Suprapubic skin (tissue), 4 donors: ENCODE data around the gene KAZN. TPM values are rescaled to one million over a fixed set of nuclear protein-coding genes. Genes with fewer than 3 reads are reported as not detected.

Source experiments
- DNase-seq, 2 donors: peaks; one replicate each; pipeline ENCODE4 v3.0.0-alpha.2; 2019; ENCODE audit warnings: low spot score in 2 of 2
- H3K27ac ChIP-seq: fragments of 200-600 bp; sonication (generic); one replicate; pipeline ENCODE4 v1.5.1; 2019
- H3K27me3 ChIP-seq: fragments of 200-600 bp; sonication (generic); one replicate; pipeline ENCODE4 v1.5.1; 2019
- H3K36me3 ChIP-seq: fragments of 200-600 bp; sonication (generic); one replicate; pipeline ENCODE4 v1.5.1; 2019
- H3K4me1 ChIP-seq: fragments of 200-600 bp; sonication (generic); one replicate; pipeline ENCODE4 v1.5.1; 2019
- H3K4me3 ChIP-seq: fragments of 200-600 bp; sonication (generic); one replicate; pipeline ENCODE4 v1.5.1; 2019; ENCODE audit warnings: mild to moderate bottlenecking
- H3K9me3 ChIP-seq: fragments of 200-600 bp; sonication (generic); one replicate; pipeline ENCODE4 v1.5.1; 2019
- EP300 ChIP-seq: sonication (generic); formaldehyde crosslinking; IDR thresholded peaks from one replicate; pipeline ENCODE4 v1.6.1; 2017; ENCODE audit warnings: antibody characterized with exemption
- POLR2A ChIP-seq, 2 donors: fragments of 450-650 bp; IDR thresholded peaks; one replicate each; pipeline ENCODE4 v1.6.1; 2017; ENCODE audit warnings: antibody characterized with exemption in 2 of 2, mild to moderate bottlenecking in 2 of 2, moderate library complexity in 2 of 2
- POLR2AphosphoS5 ChIP-seq, 3 donors: sonication (generic); formaldehyde crosslinking; IDR thresholded peaks; one replicate each; pipeline ENCODE4 v1.6.1; 2017; ENCODE audit warnings: antibody characterized with exemption in 3 of 3
- WGBS: methylation state at CpG from one replicate; pipeline ENCODE4 v1.1.5; 2018; 5-methylcytosine and 5-hydroxymethylcytosine counted together
- total RNA-seq, 4 donors: library from RNA; depleted of rRNA; stranded (reverse); fragments of >200 nt; gene quantifications; one replicate each; pipeline ENCODE4 v1.1.0, GENCODE V29; 2016
- TF ChIP-seq, protein P1 (sequence below), 2 donors: fragments of 200-600 bp in 1 of 2; fragments of 450-650 bp in 1 of 2; sonication (generic) in 1 of 2; IDR thresholded peaks; one replicate each; pipeline ENCODE4 v1.5.1; 2016 to 2019; ENCODE audit warnings: antibody characterized with exemption in 2 of 2, mild to moderate bottlenecking in 1 of 2, moderate library complexity in 1 of 2

The KAZN gene
- total RNA-seq, 4 donors from 2014 or later, result 29.2 to 37.5 (median 31.7) TPM

GRCh38 chr1:14884614-14885175, 286.2 kb downstream of the KAZN start:
- TF ChIP-seq POLR2A (IDR thresholded peaks at IDR 0.05) (no peak), POLR2AphosphoS5 (IDR thresholded peaks at IDR 0.05) (no peak), EP300 (no peak)
- TF ChIP-seq, protein P1, sequence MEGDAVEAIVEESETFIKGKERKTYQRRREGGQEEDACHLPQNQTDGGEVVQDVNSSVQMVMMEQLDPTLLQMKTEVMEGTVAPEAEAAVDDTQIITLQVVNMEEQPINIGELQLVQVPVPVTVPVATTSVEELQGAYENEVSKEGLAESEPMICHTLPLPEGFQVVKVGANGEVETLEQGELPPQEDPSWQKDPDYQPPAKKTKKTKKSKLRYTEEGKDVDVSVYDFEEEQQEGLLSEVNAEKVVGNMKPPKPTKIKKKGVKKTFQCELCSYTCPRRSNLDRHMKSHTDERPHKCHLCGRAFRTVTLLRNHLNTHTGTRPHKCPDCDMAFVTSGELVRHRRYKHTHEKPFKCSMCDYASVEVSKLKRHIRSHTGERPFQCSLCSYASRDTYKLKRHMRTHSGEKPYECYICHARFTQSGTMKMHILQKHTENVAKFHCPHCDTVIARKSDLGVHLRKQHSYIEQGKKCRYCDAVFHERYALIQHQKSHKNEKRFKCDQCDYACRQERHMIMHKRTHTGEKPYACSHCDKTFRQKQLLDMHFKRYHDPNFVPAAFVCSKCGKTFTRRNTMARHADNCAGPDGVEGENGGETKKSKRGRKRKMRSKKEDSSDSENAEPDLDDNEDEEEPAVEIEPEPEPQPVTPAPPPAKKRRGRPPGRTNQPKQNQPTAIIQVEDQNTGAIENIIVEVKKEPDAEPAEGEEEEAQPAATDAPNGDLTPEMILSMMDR (IDR thresholded peaks at IDR 0.05), result no peak
- Histone ChIP-seq H3K27me3 (no peaks in the 10 kb centered on the region), H3K4me3 (no peak overlapping the region), H3K9me3 (no peaks in the 10 kb centered on the region), H3K4me1 (peaks cover 26% of the 10 kb centered on the region), H3K27ac (no peak overlapping the region), H3K36me3 (no peaks in the 10 kb centered on the region)
- WGBS, result 92% methylated on average over 15 of the region's 15 CpGs
- DNase-seq, result no peak

DNA sequence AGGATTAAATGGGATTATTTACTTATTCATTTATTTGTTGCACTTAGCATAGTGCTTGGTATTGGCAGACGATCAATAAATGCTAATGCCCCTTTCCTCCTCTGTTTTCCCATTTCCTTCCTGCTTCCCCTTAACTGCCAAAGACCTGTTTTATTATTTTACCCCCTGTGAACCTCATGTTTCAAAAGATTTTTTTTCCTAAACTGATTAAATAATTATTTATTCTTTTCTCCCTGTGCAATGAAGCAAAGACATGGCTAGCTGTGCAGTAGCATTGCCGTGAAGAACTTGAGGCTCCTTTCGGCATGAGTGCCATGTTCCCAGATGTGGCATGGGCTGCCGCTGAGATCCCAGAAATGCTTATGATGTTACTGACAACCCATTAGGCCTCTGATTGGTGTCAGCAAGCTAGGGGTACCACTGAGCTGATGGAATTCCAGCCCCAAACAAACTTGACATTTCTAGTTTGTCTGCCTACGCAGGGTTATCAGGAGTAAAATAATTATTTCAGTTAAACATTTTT, 288.6 kb downstream of the KAZN start:
- WGBS, result 95% methylated on average over 5 of the region's 5 CpGs
- H3K9me3 ChIP-seq, result no peaks in the 10 kb centered on the region
- no peak for DNase-seq
- H3K4me1 ChIP-seq, result peaks cover 4% of the 10 kb centered on the region
- no peak overlapping the region for H3K4me3 ChIP-seq
- H3K27me3 ChIP-seq, result no peaks in the 10 kb centered on the region
- H3K36me3 ChIP-seq, result no peaks in the 10 kb centered on the region
- no peak overlapping the region for H3K27ac ChIP-seq
- TF ChIP-seq POLR2A (IDR thresholded peaks at IDR 0.05), result no peak
- TF ChIP-seq POLR2AphosphoS5 (IDR thresholded peaks at IDR 0.05), result no peak
- no peak for TF ChIP-seq EP300
- TF ChIP-seq, protein P1 (IDR thresholded peaks at IDR 0.05), result no peak

DNA sequence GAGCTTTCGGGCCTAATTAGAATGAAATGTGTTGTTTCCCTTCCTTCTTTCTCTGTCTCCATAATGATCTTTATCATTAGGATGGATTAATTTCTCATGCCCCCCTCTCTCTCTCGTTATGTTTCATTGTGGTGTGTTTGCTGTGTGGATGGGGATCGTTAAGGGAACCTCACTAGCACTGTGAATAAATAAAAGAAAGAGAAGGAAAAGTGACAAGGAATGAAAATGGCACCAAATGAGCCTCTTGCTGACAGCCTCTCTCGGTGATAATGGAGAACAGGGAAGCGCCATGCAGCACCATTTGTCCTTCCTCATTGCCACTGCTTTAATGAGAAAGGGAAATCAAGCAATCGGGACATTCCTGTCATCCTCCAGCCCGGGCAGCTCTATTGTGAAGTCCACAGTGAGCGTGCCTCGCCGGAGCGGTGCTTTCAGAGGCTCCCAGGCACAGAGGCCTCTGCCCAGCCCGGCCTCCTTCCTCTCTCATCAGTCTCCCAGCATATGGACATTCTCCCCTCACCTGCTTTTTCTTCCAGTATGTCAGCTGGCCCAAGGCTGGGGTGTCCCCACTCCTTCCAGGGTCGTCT, 289.4 kb downstream of the KAZN start:
- Histone ChIP-seq H3K27ac (no peak overlapping the region), H3K4me3 (no peak overlapping the region), H3K4me1 (no peaks in the 10 kb centered on the region), H3K27me3 (no peaks in the 10 kb centered on the region), H3K9me3 (no peaks in the 10 kb centered on the region), H3K36me3 (no peaks in the 10 kb centered on the region)
- no peak for TF ChIP-seq EP300
- TF ChIP-seq POLR2A (IDR thresholded peaks at IDR 0.05), result no peak
- TF ChIP-seq, protein P1 (IDR thresholded peaks at IDR 0.05), result no peak
- TF ChIP-seq POLR2AphosphoS5 (IDR thresholded peaks at IDR 0.05), result no peak
- WGBS, result 92% methylated on average over 13 of the region's 13 CpGs
- DNase-seq, result no peak

DNA sequence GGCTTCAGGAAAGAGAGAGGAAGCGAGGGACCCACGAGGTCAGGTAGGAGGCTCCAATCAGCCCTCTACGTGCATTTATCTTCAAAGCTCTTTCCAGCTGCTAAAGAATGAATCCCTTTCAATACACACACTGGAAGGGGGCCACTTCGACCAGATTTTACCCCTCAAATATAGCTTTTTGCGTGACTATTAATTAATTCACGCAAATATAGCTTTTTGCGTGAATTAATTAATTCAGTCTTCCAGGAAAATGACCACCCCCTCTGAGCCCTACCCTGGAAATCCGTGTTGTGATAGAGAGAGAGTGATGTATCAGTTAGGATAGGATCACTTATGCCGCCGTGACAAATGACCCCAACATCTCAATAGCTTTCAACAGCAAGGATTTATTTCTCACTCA, 289.9 kb downstream of the KAZN start:
- Histone ChIP-seq H3K27me3 (no peaks in the 10 kb centered on the region), H3K4me1 (no peaks in the 10 kb centered on the region), H3K36me3 (no peaks in the 10 kb centered on the region), H3K27ac (no peak overlapping the region), H3K4me3 (no peak overlapping the region), H3K9me3 (no peaks in the 10 kb centered on the region)
- TF ChIP-seq EP300 (no peak), POLR2AphosphoS5 (IDR thresholded peaks at IDR 0.05) (no peak), POLR2A (IDR thresholded peaks at IDR 0.05) (no peak)
- TF ChIP-seq, protein P1 (IDR thresholded peaks at IDR 0.05), result no peak
- DNase-seq, result no peak
- 94% methylated on average over 10 of the region's 10 CpGs for WGBS

DNA sequence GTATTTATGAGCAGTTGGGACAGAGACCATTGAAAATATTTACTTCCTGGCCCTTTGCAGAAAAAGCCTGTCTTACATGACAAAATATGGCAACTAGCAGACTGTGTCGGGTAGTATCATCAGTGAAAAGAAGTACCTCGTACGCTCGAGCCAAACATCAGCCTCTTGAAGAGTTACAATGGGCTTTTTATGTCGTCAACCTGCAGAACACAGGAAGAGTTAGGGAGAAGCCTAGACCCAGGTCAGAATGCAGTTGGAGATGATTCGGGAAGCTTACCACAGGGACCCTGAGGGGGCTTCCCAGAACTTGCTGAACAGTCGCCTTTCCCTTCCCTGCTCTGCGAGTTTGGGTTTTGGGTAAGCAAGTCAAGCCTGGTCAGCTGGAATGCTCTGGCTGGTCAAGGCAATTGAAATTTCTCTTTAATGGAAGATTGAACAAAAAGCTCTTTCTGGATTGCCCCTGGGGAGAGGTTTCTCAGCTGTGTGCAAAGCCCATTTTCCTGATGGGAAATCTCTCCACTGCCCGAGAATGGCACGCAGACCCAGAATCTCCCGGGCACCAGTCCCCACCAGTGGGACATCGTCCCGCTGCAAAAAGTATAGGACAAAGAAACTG, 291.4 kb downstream of the KAZN start:
- no peak overlapping the region for H3K27ac ChIP-seq
- H3K4me3 ChIP-seq, result no peak overlapping the region
- TF ChIP-seq POLR2A (IDR thresholded peaks at IDR 0.05) (no peak), EP300 (no peak), POLR2AphosphoS5 (IDR thresholded peaks at IDR 0.05) (no peak)
- TF ChIP-seq, protein P1 (IDR thresholded peaks at IDR 0.05), result no peak
- H3K4me1 ChIP-seq, result peaks cover 6% of the 10 kb centered on the region
- H3K27me3 ChIP-seq, result no peaks in the 10 kb centered on the region
- no peaks in the 10 kb centered on the region for H3K36me3 ChIP-seq
- WGBS, result 88% methylated on average over 13 of the region's 13 CpGs
- no peak for DNase-seq
- H3K9me3 ChIP-seq, result no peaks in the 10 kb centered on the region
